PC-3 (cell line): ENCODE measurements around the gene LRRC37A3.

Source experiments
- CTCF ChIP-seq: fragments of 300-600 bp; sonication (generic); conservative IDR thresholded peaks from 2 replicates; pipeline ENCODE4 v1.5.1; 2017; ENCODE audit warnings: antibody characterized with exemption, low read depth, mild to moderate bottlenecking, low read length
- EZH2 ChIP-seq: fragments of 300-600 bp; sonication (generic); IDR thresholded peaks from one replicate; pipeline ENCODE4 v1.6.1; 2017; ENCODE audit warnings: antibody characterized with exemption, mild to moderate bottlenecking, low read length; ENCODE audit not compliant: unreplicated experiment

- TF ChIP-seq CTCF (no peak), EZH2 (no peak)
These were observed 45.5 kb upstream of the LRRC37A3 start for GRCh38 chr17:64964796-64965195.
